A172 (cell line): ENCODE results near the gene RAP1GAP2. TPM values are rescaled to one million over a fixed set of nuclear protein-coding genes. Genes with fewer than 3 reads are reported as not detected.
"Not testable (repeated sequence)": the region's sequence is repeated elsewhere in the genome, so short reads cannot be mapped to it uniquely, and the experiment has no call there.

Source experiments
- DNase-seq: peaks from one replicate; pipeline ENCODE4 v3.0.0-alpha.2; 2015; ENCODE audit warnings: low spot score
- total RNA-seq: library from RNA; depleted of rRNA; stranded (reverse); fragments of >200 nt; shearing (Covaris generic); gene quantifications from 2 replicates; pipeline ENCODE4 v1.2.3, GENCODE V29; 2014; rRNA removed

The RAP1GAP2 gene
- total RNA-seq: 3.8 and 6.4 TPM in 2 replicates

DNA sequence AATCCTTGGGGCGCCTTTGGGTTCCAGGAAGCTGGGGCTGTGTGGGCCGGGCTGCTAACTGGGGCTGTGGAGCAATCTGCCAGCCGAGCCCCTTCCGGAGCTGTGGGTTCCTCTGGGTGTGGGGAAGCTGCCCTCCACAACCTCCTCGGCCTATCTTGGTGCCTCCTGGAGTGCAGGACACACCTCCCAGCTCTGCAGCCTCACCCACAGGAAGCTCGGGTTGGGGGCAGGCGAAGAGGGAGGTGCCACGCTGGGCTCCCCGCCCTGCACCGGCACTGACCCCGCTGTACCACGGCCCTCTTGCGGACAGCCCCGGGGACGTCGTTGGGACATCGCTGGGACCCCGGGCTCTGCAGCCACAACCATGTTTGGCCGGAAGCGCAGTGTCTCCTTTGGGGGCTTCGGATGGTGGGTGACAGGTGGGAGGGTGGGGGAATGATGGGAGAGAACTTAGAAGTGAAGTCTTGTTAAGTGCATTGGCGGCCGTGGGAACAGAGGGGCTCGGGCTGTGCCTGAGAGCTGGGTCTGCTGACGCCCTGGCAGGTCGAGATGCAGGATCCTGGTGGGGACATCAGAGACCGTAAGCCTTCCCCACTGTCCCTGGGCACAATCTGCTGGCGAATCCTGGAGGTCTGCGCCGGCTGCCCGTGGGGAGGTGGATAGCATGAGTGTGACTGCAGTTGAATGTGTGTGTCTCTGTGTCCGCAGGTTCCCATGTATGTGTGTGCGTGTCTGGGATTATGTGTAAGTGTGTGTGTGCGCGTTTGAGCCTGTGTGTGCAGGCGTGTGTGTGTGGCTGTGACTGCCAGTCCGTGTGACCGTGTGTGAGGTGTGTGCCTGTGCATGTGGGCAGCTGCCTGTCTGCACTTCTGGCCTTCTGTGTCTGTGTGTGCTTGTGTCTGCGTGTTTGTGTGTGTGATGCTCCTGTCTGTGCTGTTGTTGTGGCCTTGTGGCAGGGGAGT lies at the start of gene RAP1GAP2:
Gene RAP1GAP2 (plus strand): TSS at position 275 of the 962 bp plus-strand sequence. CDS start 90 bp downstream, at position 365.
- DNase-seq: no peak

DNA sequence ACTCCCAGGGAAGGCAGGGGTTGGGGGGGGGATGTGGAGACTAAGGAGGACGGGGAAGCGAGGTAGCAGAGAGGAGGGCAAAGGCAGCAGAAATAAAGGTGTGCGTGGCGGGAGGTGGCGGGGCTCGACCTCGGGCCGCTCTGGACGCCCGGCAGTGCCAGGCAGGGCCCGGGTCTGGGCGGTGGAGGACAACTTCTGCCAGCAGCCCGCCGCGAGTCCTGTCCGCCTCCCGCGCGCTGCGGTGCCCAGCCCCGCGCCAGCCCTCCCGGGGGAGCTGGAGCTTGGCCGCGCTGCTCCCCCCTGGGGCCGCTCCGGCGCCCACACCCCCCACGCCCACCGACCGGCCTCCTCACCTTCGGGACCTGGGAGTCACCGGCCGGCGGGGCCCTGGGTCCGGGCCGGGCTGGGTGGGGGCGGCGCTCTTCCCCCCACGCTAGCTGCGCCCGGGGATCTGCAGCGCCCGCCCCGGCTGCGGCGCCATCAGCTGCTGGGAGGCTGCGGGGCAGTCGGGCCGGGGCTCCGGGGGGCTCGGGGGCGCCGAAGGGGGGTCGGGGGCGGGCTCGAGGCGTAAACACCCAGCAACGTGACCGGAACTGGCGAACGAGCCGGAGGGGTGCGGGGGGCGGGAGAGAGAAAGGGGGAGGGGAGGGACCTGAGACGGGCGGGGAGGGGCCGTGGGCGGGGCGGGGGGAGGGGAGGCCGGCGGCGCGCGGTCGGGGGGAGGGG lies 47.0 kb upstream of the RAP1GAP2 start, which contains the start of gene CCDC92B:
Gene CCDC92B (minus strand): TSS at position 595 of the 726 bp plus-strand sequence. CDS start 14,507 bp downstream, outside the sequence.
- DNase-seq: no peak

DNA sequence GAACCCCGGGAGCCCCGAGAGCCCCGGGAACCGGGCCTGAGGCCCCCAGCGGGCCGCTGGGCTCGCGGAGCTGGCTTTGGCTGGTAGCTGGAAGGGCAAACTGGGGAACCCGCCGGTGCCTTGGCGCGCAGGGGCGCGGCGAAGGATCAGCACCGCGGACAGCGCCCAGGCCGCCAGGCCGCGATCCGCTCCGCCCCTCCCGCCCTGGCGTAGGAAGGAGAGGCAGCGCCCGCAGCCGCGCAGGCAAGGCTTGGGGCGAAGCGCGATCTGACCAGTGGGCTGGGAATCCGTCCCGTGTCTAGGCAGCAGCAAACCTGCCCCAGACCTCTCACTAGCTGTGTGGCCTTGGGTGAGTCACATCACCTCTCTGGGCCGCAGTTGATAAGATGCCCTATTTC lies 46.5 kb upstream of the RAP1GAP2 start:
- peak; percentile 40 for DNase-seq

DNA sequence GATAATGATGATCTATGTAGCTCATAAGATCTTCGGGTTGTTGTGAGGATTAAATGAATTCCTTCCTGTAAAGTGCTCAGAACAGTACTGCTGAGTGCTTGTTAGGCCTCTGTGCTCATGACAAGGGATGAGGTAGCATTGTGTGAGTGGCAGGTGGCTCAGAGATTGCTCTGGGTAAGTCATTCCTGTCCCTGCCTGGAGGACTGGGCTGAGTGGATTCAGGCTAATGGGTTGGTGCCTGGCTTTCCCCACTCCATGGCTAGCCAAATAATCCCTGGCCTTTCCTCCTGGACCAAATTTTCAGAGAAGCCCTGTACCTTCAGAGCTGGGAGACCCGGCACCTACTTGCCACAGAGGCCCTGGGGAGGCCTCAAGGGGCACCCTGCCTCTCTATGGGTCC lies 45.5 kb upstream of the RAP1GAP2 start:
- DNase-seq: no peak

DNA sequence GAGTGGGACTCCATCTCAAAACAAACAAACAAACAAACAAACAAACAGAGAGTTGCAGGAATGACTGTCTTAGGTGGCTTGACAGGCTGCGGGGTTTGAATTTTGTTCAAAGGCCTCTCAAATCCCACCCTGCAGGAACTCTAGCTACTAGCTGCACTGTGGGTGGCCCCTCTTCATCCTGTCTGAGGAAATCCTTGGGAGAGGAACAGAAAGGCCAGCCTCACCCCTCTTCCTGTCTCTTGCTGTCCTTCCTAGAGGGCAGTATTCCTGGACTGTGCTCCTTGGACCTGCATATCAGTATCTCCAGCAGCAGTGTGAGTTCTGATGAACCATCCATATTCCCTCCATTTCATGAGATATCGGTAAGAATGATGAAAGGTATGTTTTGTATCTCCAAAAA lies 44.7 kb upstream of the RAP1GAP2 start:
- no peak for DNase-seq

DNA sequence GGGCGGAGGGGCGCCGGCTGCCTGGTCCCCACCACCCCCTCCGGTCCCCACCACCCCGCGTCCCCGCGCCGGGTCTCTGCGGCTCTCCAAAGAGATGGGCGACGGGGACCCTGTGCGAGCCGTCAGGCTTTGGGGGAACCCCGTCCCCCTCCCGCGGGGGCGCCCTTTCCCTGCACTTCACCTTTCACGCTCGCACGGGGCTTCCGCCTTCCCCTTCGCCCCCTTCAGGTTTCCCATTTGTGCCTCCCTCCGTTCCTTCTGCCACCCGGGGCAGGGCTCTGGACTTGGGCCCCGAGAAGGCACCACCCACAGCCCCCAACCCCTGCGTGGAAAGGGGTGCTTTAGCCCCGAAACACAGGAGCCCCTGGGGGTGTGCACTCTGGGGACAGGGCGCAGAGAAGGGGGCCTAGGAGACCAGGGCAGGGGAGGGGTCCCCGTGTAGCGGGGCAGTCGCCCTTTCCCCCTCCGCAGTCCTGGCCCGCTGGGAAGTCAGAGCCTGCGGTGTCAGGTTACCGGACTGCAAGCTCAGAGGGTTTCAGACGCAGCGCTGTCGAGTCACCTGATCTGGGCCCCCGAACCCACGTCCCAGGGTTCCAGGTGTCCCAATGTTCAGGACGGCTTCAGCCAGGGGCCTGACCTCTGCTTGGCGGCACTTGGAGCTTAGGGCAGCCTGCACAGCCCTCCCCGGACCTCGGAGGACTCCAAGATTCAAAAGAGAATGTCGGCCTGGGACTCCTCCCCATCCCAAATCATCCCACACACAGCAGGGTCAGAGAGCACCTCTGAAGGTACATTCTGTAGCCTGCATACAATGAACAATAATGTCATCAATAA lies 40.1 kb upstream of the RAP1GAP2 start:
- no peak for DNase-seq

DNA sequence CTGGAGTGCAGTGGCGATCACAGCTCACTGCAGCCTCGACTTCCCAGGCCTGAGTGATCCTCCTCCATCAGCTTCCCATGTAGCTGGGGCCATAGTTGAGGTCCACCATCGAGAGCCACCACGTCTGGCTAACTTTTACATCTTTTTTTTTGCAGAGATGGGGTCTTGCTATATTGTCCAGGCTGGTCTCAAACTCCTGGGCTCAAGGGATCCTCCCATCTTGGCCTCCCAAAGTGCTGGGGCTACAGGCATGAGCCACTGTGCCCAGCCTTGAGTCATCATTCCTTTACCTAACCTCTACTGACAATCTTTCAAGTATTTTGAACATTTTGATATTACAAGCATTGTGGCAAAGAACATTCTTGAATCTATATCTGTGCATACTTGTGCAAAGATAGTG lies 37.4 kb upstream of the RAP1GAP2 start:
- DNase-seq: no peak

DNA sequence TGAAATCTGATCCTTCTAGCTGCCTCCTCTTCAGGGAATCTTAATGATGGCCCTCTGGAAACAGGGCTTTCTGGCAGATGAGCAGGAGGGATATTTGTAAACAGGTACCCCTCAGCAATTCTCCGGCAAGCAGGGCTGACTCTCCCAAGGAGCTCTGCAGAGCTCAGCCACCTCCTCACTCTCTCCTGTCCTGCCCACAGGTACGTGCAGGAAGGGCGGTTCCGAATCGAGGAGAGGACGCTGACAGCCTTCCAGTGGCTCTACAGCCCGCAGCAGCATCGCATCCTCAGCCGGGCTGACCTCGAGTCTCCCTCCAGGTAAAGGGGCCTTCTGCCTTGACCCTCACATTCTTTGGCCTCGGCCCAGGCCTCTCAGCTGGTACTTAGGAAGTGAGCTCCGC lies 26.1 kb upstream of the RAP1GAP2 start:
- no peak for DNase-seq

DNA sequence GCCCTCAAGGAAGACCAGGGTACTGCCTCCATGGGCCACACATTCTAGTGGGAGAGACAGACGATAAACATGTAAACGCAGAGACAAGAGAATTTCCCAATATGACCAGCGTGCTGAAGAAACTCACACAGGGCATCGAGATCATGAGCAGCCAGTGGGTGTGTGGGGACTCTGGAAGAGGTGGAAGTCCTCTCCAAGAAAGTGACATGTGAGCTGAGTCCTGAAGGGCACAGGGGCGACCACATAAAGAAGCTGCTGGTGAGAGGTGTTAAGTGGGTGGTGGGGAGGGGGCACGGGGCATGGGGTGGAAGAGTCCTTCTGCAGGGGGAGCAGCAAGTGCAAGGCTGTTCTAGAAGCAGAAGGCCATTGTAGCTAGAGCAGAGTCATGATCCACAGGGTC lies 21.0 kb upstream of the RAP1GAP2 start:
- no peak for DNase-seq

DNA sequence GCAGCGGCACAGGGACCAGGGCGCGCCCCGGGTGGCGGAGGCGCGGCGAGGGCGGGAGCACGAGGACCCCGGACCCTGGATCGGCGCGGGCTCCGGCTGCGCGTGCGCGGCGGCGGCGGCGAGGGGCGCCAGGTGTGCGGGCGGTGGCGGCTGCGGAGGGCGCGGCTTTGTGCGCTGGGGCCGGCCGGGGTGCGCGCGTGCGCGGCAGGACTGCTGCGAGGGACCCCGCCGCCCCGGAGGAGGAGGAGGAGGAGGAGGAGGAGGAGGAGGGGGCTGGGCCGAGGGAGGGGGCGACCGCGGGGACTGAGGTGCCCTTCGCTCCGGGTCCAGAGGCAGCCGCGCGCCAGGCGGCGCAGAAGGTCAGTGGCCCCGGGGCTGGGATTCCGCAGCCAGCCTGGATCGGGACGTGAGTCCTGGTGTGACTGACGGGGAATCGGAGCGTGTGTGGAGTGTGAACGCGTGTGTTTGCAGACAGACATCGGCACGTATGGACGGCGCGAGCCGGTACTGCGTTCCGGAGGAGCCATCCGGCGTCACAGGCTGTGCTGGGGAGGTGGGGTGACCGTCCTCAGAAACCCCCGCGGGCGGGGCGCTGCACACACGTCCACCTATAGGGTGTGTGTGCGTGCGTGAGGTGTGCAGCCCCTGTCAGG lies 19.5 kb upstream of the RAP1GAP2 start:
- no peak for DNase-seq

DNA sequence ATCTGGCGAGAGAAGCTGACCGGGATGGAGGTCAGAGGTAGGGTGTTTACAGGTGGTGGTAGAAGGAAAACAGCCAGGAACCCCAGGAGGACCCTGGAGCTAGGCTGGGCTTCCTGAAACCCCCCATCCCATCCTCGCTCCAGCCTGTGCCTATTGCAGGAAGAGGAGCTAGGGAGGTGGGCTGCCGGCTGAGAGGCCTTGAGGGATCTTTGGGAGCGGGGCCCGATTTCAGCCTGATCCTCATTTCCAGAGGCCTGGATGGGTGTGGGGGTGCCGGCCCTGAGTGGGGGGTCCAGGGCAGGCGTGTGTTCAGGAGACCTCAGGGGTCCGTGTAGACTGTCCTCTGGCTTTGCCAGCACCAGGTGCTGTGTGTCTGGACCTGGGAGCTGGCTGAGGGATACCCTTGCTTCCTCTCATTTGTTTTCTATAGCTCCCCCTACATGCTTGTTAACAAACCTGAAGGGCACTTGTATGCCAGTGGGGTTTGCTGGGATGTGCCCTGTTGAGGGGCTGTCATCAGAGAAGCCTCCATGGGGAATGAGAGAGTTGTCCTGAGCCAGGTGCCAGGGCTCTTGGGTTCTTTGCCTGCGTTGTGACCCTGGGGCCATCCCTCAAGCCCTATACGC lies 18.9 kb upstream of the RAP1GAP2 start:
- no peak for DNase-seq

DNA sequence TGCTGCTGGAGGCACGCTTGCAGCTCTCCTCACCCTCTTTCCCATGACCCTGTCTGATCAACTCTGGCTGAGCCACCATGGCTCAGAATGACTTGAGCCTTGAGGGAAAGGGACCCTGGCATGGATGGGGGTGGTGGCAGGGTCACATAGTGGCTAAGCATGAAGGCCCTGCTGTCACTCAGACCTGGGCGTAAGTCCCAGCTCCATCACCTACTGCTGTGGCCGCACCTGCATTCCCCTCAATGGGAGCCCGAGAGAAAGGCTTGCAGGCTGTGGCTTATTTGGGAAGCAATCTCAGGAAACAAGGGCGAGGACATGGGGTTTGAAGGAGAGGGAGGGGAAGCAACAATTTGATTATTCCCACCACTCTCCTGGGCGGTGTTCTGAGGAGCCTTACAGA lies 17.7 kb upstream of the RAP1GAP2 start:
- DNase-seq: no peak

DNA sequence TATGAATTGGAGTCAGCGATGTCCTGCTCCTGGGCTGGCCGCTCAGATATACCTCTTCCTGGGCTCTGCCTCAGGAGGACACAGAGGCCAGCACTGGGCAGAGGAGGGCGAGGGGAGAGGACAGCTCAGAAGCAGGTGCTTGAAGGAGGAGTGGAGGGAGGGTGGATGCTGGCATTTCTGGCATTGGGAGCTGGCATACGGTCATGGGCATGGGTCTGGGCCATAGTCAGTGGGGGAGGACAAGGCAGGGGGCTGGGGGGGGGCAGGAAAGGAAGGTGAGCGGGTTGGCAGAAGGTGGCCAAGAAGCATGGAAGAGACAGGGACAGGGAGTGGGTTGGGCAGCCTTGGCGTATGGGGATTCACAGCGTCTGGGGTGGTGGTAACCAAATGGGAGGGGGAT lies 16.7 kb upstream of the RAP1GAP2 start:
- no peak for DNase-seq

DNA sequence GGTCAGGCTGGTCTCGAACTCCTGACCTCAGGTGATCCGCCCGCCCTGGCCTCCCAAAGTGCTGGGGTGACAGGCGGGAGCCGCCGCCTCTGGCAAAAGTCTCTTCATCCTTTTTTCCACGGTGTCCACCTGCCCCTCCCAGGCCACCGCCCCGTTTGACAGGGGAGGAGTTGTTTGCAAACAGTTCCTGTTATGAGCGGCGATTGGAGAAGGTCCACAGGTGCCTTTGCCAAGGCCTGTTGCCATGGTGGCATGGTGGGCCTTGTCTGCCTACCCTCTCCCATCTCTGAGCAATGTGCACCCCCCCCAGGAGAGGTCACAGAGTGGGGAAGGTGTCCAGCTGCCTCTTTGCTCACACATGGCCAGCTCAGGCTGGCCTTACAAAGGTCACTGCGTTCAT lies 16.0 kb upstream of the RAP1GAP2 start:
- DNase-seq: no peak

DNA sequence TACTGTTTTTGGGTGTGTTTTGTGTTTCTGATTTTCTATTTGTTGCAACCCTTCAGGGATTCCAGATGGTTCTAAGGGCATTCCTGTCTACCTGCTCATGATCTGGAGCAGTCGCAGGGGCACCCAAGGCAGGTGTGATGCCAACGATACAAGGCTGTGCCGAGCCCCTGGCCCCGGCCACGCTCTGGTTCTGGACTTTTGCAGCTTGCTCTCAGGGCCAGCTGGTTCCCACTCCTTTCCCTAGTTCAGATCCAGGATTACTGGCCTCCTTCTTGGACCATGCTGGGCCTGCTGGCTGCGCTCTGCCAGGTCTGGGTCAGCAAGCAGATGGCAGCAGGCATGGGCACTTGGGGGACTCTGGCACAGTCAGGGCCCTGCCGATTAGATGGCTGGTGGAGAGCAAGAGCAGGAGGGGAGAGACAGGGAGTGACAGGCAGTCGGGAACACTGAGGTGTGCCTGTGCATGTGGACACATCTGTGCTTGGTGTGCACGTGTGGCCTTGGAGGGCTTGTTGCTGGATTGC lies 15.2 kb upstream of the RAP1GAP2 start:
- no peak for DNase-seq

DNA sequence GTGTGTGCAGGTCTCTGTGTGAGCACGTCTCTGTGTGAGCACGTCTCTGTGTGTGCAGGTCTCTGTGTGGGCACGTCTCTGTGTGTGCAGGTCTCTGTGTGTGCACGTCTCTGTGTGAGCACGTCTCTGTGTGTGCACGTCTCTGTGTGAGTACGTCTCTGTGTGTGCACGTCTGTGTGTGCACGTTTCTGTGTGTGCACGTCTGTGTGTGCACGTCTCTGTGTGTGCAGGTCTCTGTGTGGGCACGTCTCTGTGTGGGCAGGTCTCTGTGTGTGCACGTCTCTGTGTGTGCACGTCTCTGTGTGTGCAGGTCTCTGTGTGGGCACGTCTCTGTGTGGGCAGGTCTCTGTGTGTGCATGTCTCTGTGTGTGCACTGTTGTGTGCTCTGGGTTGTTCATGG lies 14.6 kb upstream of the RAP1GAP2 start:
- not testable (repeated sequence) for DNase-seq

DNA sequence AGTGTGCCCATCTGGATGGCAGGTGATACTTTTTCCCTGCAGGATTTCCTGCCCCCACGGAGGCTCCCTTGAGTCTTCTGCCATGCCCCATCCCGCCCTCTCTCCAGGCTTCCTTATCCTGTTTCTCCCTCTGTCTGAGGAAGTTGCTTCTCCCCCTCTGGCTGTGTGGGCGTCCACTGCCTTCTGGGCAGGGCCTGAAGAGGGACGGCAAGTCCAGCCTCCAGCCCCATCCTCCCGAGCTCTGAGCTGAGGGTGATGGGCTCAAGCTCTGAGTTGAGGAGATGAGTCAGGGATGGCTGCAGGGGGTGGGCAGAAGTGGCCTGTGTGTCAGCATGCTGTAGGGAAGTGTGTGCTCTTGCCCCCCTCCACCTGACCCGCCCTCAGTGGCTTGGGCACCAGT lies 14.2 kb upstream of the RAP1GAP2 start:
- DNase-seq: peak; percentile 82

DNA sequence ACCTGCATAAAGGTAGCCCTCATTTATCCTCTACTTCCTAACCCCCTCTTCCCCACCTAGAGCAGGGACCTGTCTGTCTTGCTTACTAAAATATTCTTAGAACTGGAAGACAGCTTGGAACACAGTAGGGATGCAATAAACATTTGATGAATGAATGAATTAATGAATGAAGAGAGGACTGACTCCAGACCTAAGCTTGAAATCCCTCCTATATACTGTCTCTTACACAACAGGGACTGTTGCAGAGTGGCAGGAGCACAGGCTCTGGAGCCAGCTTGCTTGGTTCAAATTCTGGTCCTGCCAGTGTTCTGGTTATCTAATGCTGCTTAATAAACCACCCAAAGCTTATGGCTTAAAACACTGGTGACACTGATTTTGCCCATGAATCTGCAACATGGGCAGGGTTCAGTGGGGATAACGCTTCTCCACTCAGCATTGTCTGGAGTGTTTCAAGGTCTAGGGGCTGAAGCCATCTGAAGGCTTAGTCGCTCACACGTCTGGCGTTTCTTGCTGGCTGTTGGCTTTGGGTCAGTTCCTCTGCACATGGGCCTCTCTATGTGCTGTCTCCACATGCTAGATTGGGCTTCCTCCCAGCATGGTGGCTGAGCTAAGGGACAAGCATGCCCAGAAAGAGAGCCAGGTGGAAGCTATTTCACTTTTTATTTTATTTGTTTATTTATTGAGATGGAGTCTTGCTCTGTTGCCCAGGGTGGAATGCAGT lies 12.8 kb upstream of the RAP1GAP2 start:
- no peak for DNase-seq

DNA sequence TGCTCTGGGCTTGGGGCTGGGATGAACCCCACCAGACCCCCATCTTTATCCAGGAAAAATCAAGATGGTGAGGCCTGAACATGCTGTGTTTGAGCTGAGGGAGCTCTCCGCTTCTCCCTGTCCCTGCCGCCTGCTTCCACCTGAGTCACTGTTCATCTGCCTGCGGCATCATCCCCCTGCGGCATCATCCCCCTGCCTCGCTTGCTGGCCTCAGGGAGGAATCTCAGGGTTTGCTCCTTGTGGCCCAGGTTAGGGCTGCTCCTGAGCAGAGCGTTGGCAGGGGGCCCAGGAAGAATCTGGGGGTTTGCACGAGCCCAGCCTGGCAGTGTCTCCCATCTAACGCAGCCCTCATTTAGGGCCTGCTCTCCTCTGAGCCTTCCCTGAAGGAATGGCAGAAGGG lies 11.4 kb upstream of the RAP1GAP2 start:
- DNase-seq: no peak

DNA sequence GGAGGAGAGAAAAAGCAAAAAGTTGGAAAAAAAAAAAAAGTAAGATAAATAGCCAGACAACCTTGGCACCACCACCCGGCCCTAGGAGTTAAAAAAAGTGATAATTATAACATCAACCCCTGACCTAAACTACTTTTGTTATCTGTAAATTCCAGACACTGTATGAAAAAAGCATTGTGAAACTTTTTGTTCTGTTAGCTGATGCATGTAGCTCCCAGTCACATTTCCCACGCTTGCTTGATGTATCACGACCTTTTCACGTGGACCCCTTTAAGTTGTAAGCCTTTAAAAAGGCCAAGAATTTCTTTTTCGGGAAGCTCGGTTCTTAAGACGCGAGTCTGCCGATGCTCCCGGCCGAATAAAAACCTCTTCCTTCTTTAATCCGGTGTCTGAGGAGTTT lies 10.9 kb upstream of the RAP1GAP2 start:
- DNase-seq: not testable (repeated sequence)
